MM.1S (cell line): ENCODE data around the gene CNTNAP2.
"Not testable (repeated sequence)": the region's sequence is repeated elsewhere in the genome, so short reads cannot be mapped to it uniquely, and the experiment has no call there.

Experiments used
- CTCF ChIP-seq: fragments of 300-600 bp; sonication (generic); IDR thresholded peaks from 2 replicates; pipeline ENCODE4 v1.5.1; 2016; ENCODE audit warnings: antibody characterized with exemption, low read length, mixed read lengths
- EZH2 ChIP-seq: fragments of 300-600 bp; sonication (generic); optimal IDR thresholded peaks from 2 replicates; pipeline ENCODE3; 2017; ENCODE audit warnings: low read depth, mild to moderate bottlenecking, antibody characterized with exemption, low read length, mixed read lengths
- EZH2phosphoT487 ChIP-seq: fragments of 300-600 bp; sonication (generic); IDR thresholded peaks from 2 replicates; pipeline ENCODE4 v1.6.1; 2018; ENCODE audit warnings: antibody characterized with exemption, low read length

- TF ChIP-seq CTCF, EZH2phosphoT487, EZH2: not testable (repeated sequence)
Observed at GRCh38 chr7:148426393-148426792, 2309.8 kb downstream of the CNTNAP2 start.
